ENCODE results near the gene TBC1D22A.

Gene TBC1D22A

GRCh38 chr22:47195484-47196165, 433.2 kb downstream of the TBC1D22A start:
- DNase-seq = no peak

GRCh38 chr22:47196166-47196849, 433.9 kb downstream of the TBC1D22A start:
- DNase-seq = no peak

GRCh38 chr22:47196881-47197772, 434.7 kb downstream of the TBC1D22A start:
- DNase-seq = no peak

GRCh38 chr22:47197773-47198500, 435.5 kb downstream of the TBC1D22A start:
- no peak for DNase-seq

- no peak for DNase-seq
Measured at GRCh38 chr22:47198801-47199251, 436.4 kb downstream of the TBC1D22A start.

- DNase-seq = no peak
Measured at GRCh38 chr22:47199261-47199978, 437.0 kb downstream of the TBC1D22A start.

GRCh38 chr22:47199979-47200272, 437.5 kb downstream of the TBC1D22A start:
- no peak for DNase-seq

- DNase-seq = no peak
Measured at GRCh38 chr22:47200273-47201051, 438.0 kb downstream of the TBC1D22A start.

- DNase-seq = no peak
Measured at GRCh38 chr22:47201186-47201995, 438.9 kb downstream of the TBC1D22A start.

- DNase-seq = no peak
Measured at GRCh38 chr22:47201996-47202818, 439.8 kb downstream of the TBC1D22A start.

GRCh38 chr22:47202819-47203553, 440.5 kb downstream of the TBC1D22A start:
- no peak for DNase-seq

- no peak for DNase-seq
Measured at GRCh38 chr22:47203554-47203991, 441.1 kb downstream of the TBC1D22A start.

GRCh38 chr22:47204002-47204979, 441.8 kb downstream of the TBC1D22A start:
- DNase-seq = no peak

- DNase-seq = no peak
Measured at GRCh38 chr22:47205081-47205491, 442.6 kb downstream of the TBC1D22A start.

- no peak for DNase-seq
Measured at GRCh38 chr22:47205554-47205953, 443.1 kb downstream of the TBC1D22A start.

GRCh38 chr22:47206164-47206563, 443.7 kb downstream of the TBC1D22A start:
- DNase-seq = no peak

- no peak for DNase-seq
Measured at GRCh38 chr22:47206666-47207218, 444.3 kb downstream of the TBC1D22A start.

All from suppressor macrophage (primary cell).